CD4-positive, alpha-beta T cell treated with Interferon alpha-2 for 1 hour (primary cell): ENCODE data around the gene PRAMEF9.
A peak's percentile ranks its signal among the peaks of the same experiment; 100 is the strongest.
"Not testable (repeated sequence)": the region's sequence is repeated elsewhere in the genome, so short reads cannot be mapped to it uniquely, and the experiment has no call there.

Source experiments
- DNase-seq, 2 donors: peaks; one replicate each; pipeline ENCODE4 v3.0.0-alpha.2; 2020 to 2022

The PRAMEF9 gene

GRCh38 chr1:13171548-13171947 is at the start of gene PRAMEF9:
PRAMEF9 (plus strand) TSS chr1:13171848; CDS start chr1:13175281, 3,433 bp downstream.
- not testable (repeated sequence) for DNase-seq

GRCh38 chr1:13155909-13156308 is 15.7 kb upstream of the PRAMEF9 start, which contains the start of gene PRAMEF26:
PRAMEF26 (minus strand) TSS chr1:13156009; CDS start chr1:13153095, 2,914 bp downstream.
- DNase-seq: not testable (repeated sequence)

- DNase-seq: not testable (repeated sequence)
Measured at GRCh38 chr1:13165531-13165930, 6.1 kb upstream of the PRAMEF9 start, which contains the start of gene HNRNPCL4. HNRNPCL4 (minus strand) TSS chr1:13165631; CDS start chr1:13165467, 164 bp downstream.

GRCh38 chr1:13201309-13201708 is 29.7 kb downstream of the PRAMEF9 start, which contains the start of gene PRAMEF13:
PRAMEF13 (minus strand) TSS chr1:13201409; CDS start chr1:13199589, 1,820 bp downstream.
- DNase-seq: not testable (repeated sequence)

- not testable (repeated sequence) for DNase-seq
Measured at GRCh38 chr1:13208712-13209111, 37.1 kb downstream of the PRAMEF9 start.

- DNase-seq: not testable (repeated sequence)
Measured at GRCh38 chr1:13216619-13217018, 45.0 kb downstream of the PRAMEF9 start.

- DNase-seq: not testable (repeated sequence)
Measured at GRCh38 chr1:13219203-13219602, 47.6 kb downstream of the PRAMEF9 start.

GRCh38 chr1:13222788-13223187 is 51.1 kb downstream of the PRAMEF9 start:
- not testable (repeated sequence) for DNase-seq

GRCh38 chr1:13224480-13225060 is 52.9 kb downstream of the PRAMEF9 start:
- DNase-seq: no peak

GRCh38 chr1:13225675-13226204 is 54.1 kb downstream of the PRAMEF9 start, which contains the start of gene PRAMEF18:
PRAMEF18 (minus strand) TSS chr1:13226154; CDS start chr1:13226106, 48 bp downstream.
- DNase-seq: not testable (repeated sequence)

GRCh38 chr1:13227271-13228055 is 55.8 kb downstream of the PRAMEF9 start:
- DNase-seq: not testable (repeated sequence)

- DNase-seq: peak in 1 of 2 donors; percentile 28
Measured at GRCh38 chr1:13228343-13228781, 56.7 kb downstream of the PRAMEF9 start.
